Fibroblast of villous mesenchyme (primary cell): ENCODE results near the gene GAS2L2. TPM values are rescaled to one million over a fixed set of nuclear protein-coding genes. Genes with fewer than 3 reads are reported as not detected.
A peak's percentile ranks its signal among the peaks of the same experiment; 100 is the strongest.

Experiments
- DNase-seq: peaks from one replicate; pipeline ENCODE4 v3.0.0-alpha.2; 2010; ENCODE audit warnings: low read depth
- H3K4me3 ChIP-seq: 2 replicates; pipeline ENCODE4 v1.5.1; 2011; ENCODE audit warnings: low read depth, mild to moderate bottlenecking, low read length
- CTCF ChIP-seq: IDR thresholded peaks from 2 replicates; pipeline ENCODE4 v1.5.1; 2012; ENCODE audit warnings: low read depth, mild to moderate bottlenecking, low read length; ENCODE audit not compliant: insufficient read depth
- total RNA-seq: library from RNA; depleted of rRNA; stranded (reverse); fragments of >200 nt; gene quantifications from 2 replicates; pipeline ENCODE4 v1.2.3, GENCODE V29; 2012

GAS2L2 gene
- total RNA-seq, 1 donor: not detected

GRCh38 chr17:35784895-35785294 lies 31.9 kb upstream of the GAS2L2 start:
- H3K4me3 ChIP-seq: no peak overlapping the region
- TF ChIP-seq CTCF: no peak
- no peak for DNase-seq

DNA sequence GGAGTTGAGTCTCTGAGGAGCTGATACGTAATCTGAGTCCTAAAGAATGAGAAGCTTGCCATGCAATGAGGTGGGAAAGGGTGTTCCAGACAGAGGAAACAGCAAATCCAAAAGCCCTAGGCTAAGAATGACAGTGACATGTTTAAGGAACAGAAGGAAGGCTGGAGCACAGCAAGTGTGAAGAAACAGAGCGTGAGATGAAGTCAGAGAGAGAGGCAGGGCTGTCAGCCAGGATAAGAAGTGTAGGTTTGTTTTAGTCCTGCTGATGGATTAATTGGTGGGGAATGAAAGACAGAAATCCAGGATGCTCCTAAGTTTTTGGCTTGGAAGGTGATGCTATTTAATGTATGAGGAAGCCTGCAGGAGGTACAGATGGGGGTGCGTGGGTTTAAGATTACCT lies 27.9 kb upstream of the GAS2L2 start:
- no peak for DNase-seq
- no peak for TF ChIP-seq CTCF
- H3K4me3 ChIP-seq: no peak overlapping the region

DNA sequence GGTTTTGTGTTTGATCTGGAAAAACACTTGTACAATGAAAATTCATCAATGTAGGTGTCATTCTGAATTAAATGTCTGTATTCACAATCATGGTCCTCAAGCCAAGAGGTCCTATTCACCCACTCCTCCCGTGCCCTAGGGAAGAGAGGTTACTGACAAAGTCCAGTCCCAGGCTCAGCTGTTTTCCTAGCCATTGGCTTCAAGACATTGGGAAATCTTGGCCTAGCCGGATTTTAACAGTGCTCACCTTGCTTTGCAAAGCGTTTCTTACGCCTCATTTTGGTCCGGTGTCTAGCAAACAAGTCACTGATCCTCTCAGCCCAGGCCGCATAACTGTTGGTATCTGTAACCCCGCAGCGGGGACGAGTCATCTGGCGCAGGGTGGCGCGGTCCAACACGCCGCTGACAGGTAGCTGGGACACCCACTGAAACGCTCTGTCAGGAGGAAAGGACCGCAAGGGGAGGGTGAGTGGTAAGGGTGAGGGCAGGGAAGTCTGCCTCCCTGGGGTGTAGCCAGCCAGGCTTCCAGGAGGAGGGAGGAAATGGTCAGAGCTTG lies 25.7 kb upstream of the GAS2L2 start:
- DNase-seq: peak; percentile 61
- H3K4me3 ChIP-seq: no peak overlapping the region
- no peak for TF ChIP-seq CTCF

- peak; percentile 26 for DNase-seq
- TF ChIP-seq CTCF: no peak
- no peak overlapping the region for H3K4me3 ChIP-seq
These were observed 22.5 kb upstream of the GAS2L2 start for GRCh38 chr17:35775583-35775982.

GRCh38 chr17:35775039-35775438 lies 22.0 kb upstream of the GAS2L2 start:
- H3K4me3 ChIP-seq: no peak overlapping the region
- no peak for DNase-seq
- TF ChIP-seq CTCF: no peak

DNA sequence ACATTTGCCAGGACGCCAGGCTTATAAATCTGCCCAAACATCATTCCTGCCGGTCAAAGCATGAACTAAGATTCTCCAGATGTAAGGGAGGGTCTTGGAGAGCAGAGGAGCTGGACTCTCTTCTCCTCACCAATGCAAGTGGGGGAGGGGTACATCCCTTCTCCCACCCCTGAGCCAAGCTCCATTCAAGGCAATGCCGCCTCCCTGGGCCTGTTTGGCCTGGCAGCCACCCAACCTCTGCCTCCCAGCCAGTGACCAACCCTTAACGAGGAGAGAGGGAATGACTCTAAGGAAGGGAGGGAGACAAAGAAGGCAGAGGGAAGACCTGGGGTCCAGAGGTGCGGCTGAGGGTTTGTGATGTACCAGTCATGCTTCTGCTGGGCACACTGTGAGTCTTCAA lies 21.5 kb upstream of the GAS2L2 start:
- DNase-seq: peak; percentile 57
- TF ChIP-seq CTCF: no peak

DNA sequence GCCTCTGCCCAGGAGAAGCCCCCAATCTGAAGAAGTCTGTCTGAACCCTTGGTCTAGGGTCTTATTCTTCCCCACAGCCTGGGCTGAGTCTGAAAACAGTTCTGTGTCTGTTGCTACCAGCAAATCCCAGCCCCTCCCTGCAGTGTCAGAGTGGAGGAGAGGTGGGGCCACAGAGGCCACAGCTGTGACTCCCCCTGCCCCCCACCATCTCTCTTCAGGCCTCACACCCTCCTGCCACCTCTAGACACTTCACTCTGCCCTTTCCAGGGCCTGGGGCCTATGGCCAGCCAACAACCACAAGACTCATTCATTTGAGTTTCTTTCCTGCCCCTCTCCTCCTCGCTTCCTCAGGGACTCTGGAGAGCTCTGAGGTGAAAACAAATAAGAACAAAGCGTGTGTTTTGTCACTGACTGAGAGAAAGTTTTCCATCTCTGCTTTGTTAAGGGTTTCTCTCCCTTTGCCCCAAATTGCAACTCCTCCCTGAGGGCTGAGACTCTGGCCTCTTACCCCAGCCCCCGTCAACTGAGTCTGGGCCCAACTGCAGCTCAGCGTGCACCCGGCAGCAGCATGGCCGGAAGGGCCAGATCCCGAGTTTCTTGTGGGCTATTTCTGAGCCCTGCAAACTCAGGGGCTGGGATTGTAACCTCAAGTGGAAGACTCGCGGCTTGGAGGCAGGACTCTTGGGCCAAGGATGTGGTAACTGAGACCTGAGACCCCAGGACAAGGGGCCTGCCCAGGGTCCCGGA lies 20.8 kb upstream of the GAS2L2 start:
- no peak for DNase-seq
- H3K4me3 ChIP-seq: no peak overlapping the region
- TF ChIP-seq CTCF: no peak

More for the DNA sequence above, 21.5 kb upstream of the GAS2L2 start:
- H3K4me3 ChIP-seq: no peak overlapping the region
